H9 (cell line): ENCODE measurements around the gene IDUA. TPM values are rescaled to one million over a fixed set of nuclear protein-coding genes. Genes with fewer than 3 reads are reported as not detected.

ENCODE experiments used
- DNase-seq: peaks from one replicate; pipeline ENCODE4 v3.0.0-alpha.2; 2017
- H2AFZ ChIP-seq: one replicate; pipeline ENCODE4 v1.6.1; 2013; ENCODE audit warnings: mild to moderate bottlenecking, low read length, control low read depth, moderate library complexity
- H2AK5ac ChIP-seq: 2 replicates; pipeline ENCODE4 v1.6.1; 2013; ENCODE audit warnings: low read length, control low read depth, mixed read lengths; ENCODE audit not compliant: insufficient read length
- H2BK120ac ChIP-seq: one replicate; pipeline ENCODE4 v1.6.1; 2013; ENCODE audit warnings: low read depth, mild to moderate bottlenecking, low read length, control low read depth, inconsistent platforms; ENCODE audit not compliant: poor library complexity, severe bottlenecking
- H2BK12ac ChIP-seq: 2 replicates; pipeline ENCODE4 v1.6.1; 2013; ENCODE audit warnings: low read length, control low read depth, mixed read lengths, low read depth; ENCODE audit not compliant: insufficient read length
- H2BK15ac ChIP-seq: 2 replicates; pipeline ENCODE4 v1.6.1; 2013; ENCODE audit warnings: low read depth, low read length, control low read depth
- H2BK20ac ChIP-seq: one replicate; pipeline ENCODE4 v1.6.1; 2013; ENCODE audit warnings: low read depth, mild to moderate bottlenecking, low read length, control low read depth, inconsistent platforms; ENCODE audit not compliant: poor library complexity, severe bottlenecking
- H2BK5ac ChIP-seq: 2 replicates; pipeline ENCODE4 v1.6.1; 2013; ENCODE audit warnings: low read length, control low read depth, mixed read lengths; ENCODE audit not compliant: insufficient read length
- H3K14ac ChIP-seq: 2 replicates; pipeline ENCODE4 v1.6.1; 2013; ENCODE audit warnings: low read length, control low read depth; ENCODE audit not compliant: insufficient read depth
- H3K18ac ChIP-seq: 2 replicates; pipeline ENCODE4 v1.6.1; 2013; ENCODE audit warnings: low read depth, mild to moderate bottlenecking, mixed read lengths, low read length, control low read depth; ENCODE audit not compliant: insufficient read length
- H3K23ac ChIP-seq: 2 replicates; pipeline ENCODE4 v1.6.1; 2013; ENCODE audit warnings: low read length, control low read depth, mixed read lengths, low read depth; ENCODE audit not compliant: insufficient read length
- H3K23me2 ChIP-seq: 2 replicates; pipeline ENCODE4 v1.6.1; 2013; ENCODE audit warnings: low read depth, mild to moderate bottlenecking, mixed read lengths, low read length, control low read depth; ENCODE audit not compliant: insufficient read length, poor library complexity, severe bottlenecking
- H3K27ac ChIP-seq: 2 replicates; pipeline ENCODE4 v1.5.1; 2013; ENCODE audit warnings: low read length, control low read depth, mixed read lengths, low read depth; ENCODE audit not compliant: insufficient read length
- H3K27me3 ChIP-seq: 2 replicates; pipeline ENCODE4 v1.6.1; 2013; ENCODE audit warnings: low read length, control low read depth, inconsistent platforms; ENCODE audit not compliant: insufficient read depth
- H3K4ac ChIP-seq: 2 replicates; pipeline ENCODE4 v1.6.1; 2013; ENCODE audit warnings: low read depth, mild to moderate bottlenecking, control low read depth, inconsistent platforms, low read length, moderate library complexity
- H3K4me1 ChIP-seq: 2 replicates; pipeline ENCODE4 v1.6.1; 2013; ENCODE audit warnings: low read length, control low read depth, inconsistent platforms; ENCODE audit not compliant: insufficient read depth
- H3K4me2 ChIP-seq: 2 replicates; pipeline ENCODE4 v1.6.1; 2013; ENCODE audit warnings: low read length, control low read depth, mixed read lengths; ENCODE audit not compliant: insufficient read length, insufficient read depth
- H3K56ac ChIP-seq: 2 replicates; pipeline ENCODE4 v1.6.1; 2013; ENCODE audit warnings: low read depth, mild to moderate bottlenecking, mixed read lengths, low read length, control low read depth; ENCODE audit not compliant: insufficient read length
- H3K79me1 ChIP-seq: 2 replicates; pipeline ENCODE4 v1.6.1; 2013; ENCODE audit warnings: low read depth, mild to moderate bottlenecking, moderate library complexity, low read length, control low read depth, inconsistent platforms; ENCODE audit not compliant: insufficient read depth, poor library complexity, severe bottlenecking
- H3K79me2 ChIP-seq: 2 replicates; pipeline ENCODE4 v1.6.1; 2013; ENCODE audit warnings: low read length, control low read depth, inconsistent platforms; ENCODE audit not compliant: insufficient read depth
- H3K9ac ChIP-seq: 2 replicates; pipeline ENCODE4 v1.6.1; 2013; ENCODE audit warnings: low read length, control low read depth, mixed read lengths; ENCODE audit not compliant: insufficient read length; ENCODE audit errors: extremely low read depth
- H3K9me3 ChIP-seq: one replicate; pipeline ENCODE4 v1.6.1; 2013; ENCODE audit warnings: low read depth, low read length, inconsistent platforms; ENCODE audit not compliant: control insufficient read depth
- H3T11ph ChIP-seq: one replicate; pipeline ENCODE4 v1.6.1; 2013; ENCODE audit warnings: mild to moderate bottlenecking, low read length, control low read depth, inconsistent platforms
- H4K20me1 ChIP-seq: one replicate; pipeline ENCODE4 v1.6.1; 2013; ENCODE audit not compliant: control insufficient read depth, insufficient read length, insufficient read depth
- H4K5ac ChIP-seq: 2 replicates; pipeline ENCODE4 v1.6.1; 2013; ENCODE audit warnings: low read depth, mild to moderate bottlenecking, mixed read lengths, low read length, control low read depth; ENCODE audit not compliant: insufficient read length
- H4K8ac ChIP-seq: replicated peaks from 2 replicates; pipeline ENCODE4 v1.6.1; 2013; ENCODE audit warnings: low read length, control low read depth, mixed read lengths, low read depth; ENCODE audit not compliant: insufficient read length
- H4K91ac ChIP-seq: 2 replicates; pipeline ENCODE4 v1.6.1; 2013; ENCODE audit warnings: low read depth, mild to moderate bottlenecking, moderate library complexity, mixed read lengths, low read length, control low read depth; ENCODE audit not compliant: insufficient read length
- H3K27ac Mint-ChIP-seq, 3 experiments: 2 replicates in 2 of 3; 3 replicates in 1 of 3; pipeline ENCODE4 v1.8.0; 2020 to 2021; ENCODE audit warnings: mixed read lengths in 3 of 3, mild to moderate bottlenecking in 1 of 3, moderate library complexity in 1 of 3
- H3K27me3 Mint-ChIP-seq: 2 replicates; pipeline ENCODE4 v1.8.0; 2021; ENCODE audit warnings: low read depth, mild to moderate bottlenecking, moderate library complexity, mixed read lengths
- H3K36me3 Mint-ChIP-seq, 3 experiments: 2 replicates in 2 of 3; 3 replicates in 1 of 3; pipeline ENCODE4 v1.8.0; 2020 to 2021; ENCODE audit warnings: low read depth in 3 of 3, mixed read lengths in 3 of 3; ENCODE audit not compliant: insufficient read depth in 1 of 3
- H3K4me1 Mint-ChIP-seq, 2 experiments: 2 replicates each; pipeline ENCODE4 v1.8.0; 2020; ENCODE audit warnings: mixed read lengths in 2 of 2
- H3K4me3 Mint-ChIP-seq, 2 experiments: 2 replicates in 1 of 2; 3 replicates in 1 of 2; pipeline ENCODE4 v1.8.0; 2020 to 2021; ENCODE audit warnings: mild to moderate bottlenecking in 2 of 2, mixed read lengths in 2 of 2, moderate library complexity in 1 of 2
- H3K9me3 Mint-ChIP-seq, 2 experiments: 2 replicates in 1 of 2; 3 replicates in 1 of 2; pipeline ENCODE4 v1.8.0; 2020; ENCODE audit warnings: mild to moderate bottlenecking in 2 of 2, mixed read lengths in 2 of 2, moderate library complexity in 1 of 2
- CTCF ChIP-seq: fragments of 200-600 bp; sonication (generic); conservative IDR thresholded peaks from 3 replicates; pipeline ENCODE4 v1.8.0; 2021; ENCODE audit warnings: antibody characterized with exemption, mild to moderate bottlenecking
- WGBS: extraction: QIAGEN DNeasy Blood & Tissue Kit; methylation state at CpG from one replicate; pipeline ENCODE4 v1.1.7; 2013; ENCODE audit warnings: missing lambda C conversion rate, low lambda C conversion rate, mixed read lengths; ENCODE audit not compliant: insufficient read length; ENCODE audit errors: extremely low coverage; 5-methylcytosine and 5-hydroxymethylcytosine counted together
- total RNA-seq: library from RNA; stranded (reverse); gene quantifications from 2 replicates; pipeline ENCODE4 v1.2.1, GENCODE V29; 2021

IDUA gene
- total RNA-seq, 1 experiment from 2014 or later: 14.5 TPM

GRCh38 chr4:1018147-1019020 is 31.5 kb downstream of the IDUA start:
- no peak overlapping the region for H3K27ac Mint-ChIP-seq
- no peak overlapping the region for H3K9ac ChIP-seq

More at GRCh38 chr4:1018147-1019020, 31.5 kb downstream of the IDUA start:
- Histone ChIP-seq H4K8ac (no peak overlapping the region), H2AFZ (no peak overlapping the region), H3K14ac (no peak overlapping the region), H2BK120ac (no peak overlapping the region), H3K79me1 (no peaks in the 10 kb centered on the region), H3K79me2 (no peaks in the 10 kb centered on the region), H3K27me3 (no peaks in the 10 kb centered on the region; the same call in 1 of the 2 replicates), H3T11ph (no peak overlapping the region), H3K4me2 (no peak overlapping the region), H4K5ac (no peak overlapping the region), H3K4ac (no peak overlapping the region), H4K91ac (no peak overlapping the region), H3K18ac (no peak overlapping the region), H4K20me1 (no peaks in the 10 kb centered on the region), H2BK20ac (no peak overlapping the region), H3K23me2 (no peaks in the 10 kb centered on the region), H3K4me1 (no peaks in the 10 kb centered on the region; the same call in 1 of the 2 replicates), H3K9me3 (no peaks in the 10 kb centered on the region), H2BK5ac (no peak overlapping the region), H2AK5ac (no peak overlapping the region), H3K23ac (no peak overlapping the region), H2BK12ac (no peak overlapping the region), H2BK15ac (no peak overlapping the region), H3K56ac (no peak overlapping the region), H3K27ac (no peak overlapping the region)
- WGBS: no CpG with 5 or more reads among the region's 29 CpGs
- Mint-ChIP-seq H3K36me3 (peaks cover 0 to 4% (median 0%) of the 10 kb centered on the region in 3 experiments; a peak in 2 of 7 replicates), H3K4me1 (peaks cover 4 to 13% of the 10 kb centered on the region in 2 experiments; a peak in 3 of 4 replicates), H3K4me3 (no peak overlapping the region), H3K9me3 (no peaks in the 10 kb centered on the region), H3K27me3 (no peaks in the 10 kb centered on the region; the same call in 1 of the 2 replicates)
- DNase-seq: no peak
- TF ChIP-seq CTCF: no peak
